HG03045 (cell line): ENCODE measurements around the gene FTO.

Source experiments
- ATAC-seq: cut with Tn5 transposase; IDR thresholded peaks from one replicate; pipeline ENCODE4 v1.9.1; 2021; ENCODE audit warnings: mild to moderate bottlenecking, moderate library complexity; ENCODE audit not compliant: unreplicated experiment

The FTO gene

GRCh38 chr16:54040480-54040879 is 336.5 kb downstream of the FTO start:
- ATAC-seq, result no peak

- ATAC-seq, result no peak
Measured at GRCh38 chr16:54040975-54041374, 337.0 kb downstream of the FTO start.

- ATAC-seq, result no peak
Measured at GRCh38 chr16:54048586-54049495, 344.9 kb downstream of the FTO start.

GRCh38 chr16:54049591-54050458 is 345.9 kb downstream of the FTO start:
- no peak for ATAC-seq

- ATAC-seq, result no peak
Measured at GRCh38 chr16:54050459-54051210, 346.7 kb downstream of the FTO start.

DNA sequence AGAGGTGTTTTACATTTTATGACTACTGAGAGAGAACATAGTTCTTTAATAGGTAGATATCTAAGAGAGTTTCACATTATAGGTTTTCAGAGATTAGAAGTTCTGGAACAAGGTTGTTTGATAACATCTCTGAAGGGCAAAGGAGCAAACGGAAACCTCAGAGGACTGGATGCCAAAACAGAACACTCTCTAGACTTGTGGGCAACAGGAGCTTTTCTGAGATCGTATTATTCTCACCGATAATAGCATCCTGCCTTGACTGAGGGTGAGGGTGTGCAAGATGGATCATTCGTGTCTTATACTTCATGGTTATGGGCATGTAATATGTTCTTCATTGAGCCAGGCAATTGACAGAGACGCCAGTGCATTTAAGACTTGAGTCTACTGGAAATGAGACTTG is 347.9 kb downstream of the FTO start:
- no peak for ATAC-seq

DNA sequence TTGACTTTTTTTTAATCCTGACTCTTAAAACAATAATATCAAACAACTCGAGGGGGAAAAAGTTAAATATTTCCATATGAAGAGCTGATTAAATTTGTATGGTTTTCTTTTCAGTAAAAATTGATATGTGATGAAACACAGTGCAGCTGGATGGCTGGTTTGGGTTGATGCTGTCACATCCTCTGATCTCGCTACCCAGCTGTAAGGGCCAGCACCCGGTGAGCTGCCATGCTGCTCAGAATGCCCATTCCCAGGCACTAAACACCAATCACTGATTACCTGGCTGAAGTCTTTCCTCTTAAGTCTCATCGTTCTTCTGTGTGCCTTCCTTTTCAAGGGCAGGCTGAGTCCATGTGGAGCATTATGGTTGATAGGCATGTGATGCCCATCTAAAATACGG is 348.3 kb downstream of the FTO start:
- no peak for ATAC-seq

GRCh38 chr16:54053891-54054820 is 350.2 kb downstream of the FTO start:
- ATAC-seq, result no peak

- ATAC-seq, result no peak
Measured at GRCh38 chr16:54055191-54055590, 351.2 kb downstream of the FTO start.

DNA sequence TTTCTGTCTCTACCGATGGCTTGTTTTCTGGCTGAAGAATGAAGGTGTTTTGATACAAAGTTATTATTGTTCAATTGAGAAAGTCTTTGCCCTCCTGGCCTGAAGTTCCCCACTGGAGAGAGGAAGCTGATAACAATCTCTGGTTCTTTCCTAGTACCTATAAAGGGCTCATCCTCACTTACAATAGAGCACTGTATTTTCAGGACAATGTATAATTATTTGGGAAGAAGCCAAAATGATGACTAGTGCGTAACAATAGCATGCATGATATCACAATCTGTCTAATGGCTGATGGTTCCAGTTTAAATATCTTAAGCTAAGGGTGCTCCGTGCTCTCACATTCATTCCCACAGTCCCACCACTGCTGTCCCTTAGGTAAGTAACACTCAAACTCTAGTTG is 351.9 kb downstream of the FTO start:
- no peak for ATAC-seq

- ATAC-seq, result no peak
Measured at GRCh38 chr16:54056921-54057320, 353.0 kb downstream of the FTO start.

DNA sequence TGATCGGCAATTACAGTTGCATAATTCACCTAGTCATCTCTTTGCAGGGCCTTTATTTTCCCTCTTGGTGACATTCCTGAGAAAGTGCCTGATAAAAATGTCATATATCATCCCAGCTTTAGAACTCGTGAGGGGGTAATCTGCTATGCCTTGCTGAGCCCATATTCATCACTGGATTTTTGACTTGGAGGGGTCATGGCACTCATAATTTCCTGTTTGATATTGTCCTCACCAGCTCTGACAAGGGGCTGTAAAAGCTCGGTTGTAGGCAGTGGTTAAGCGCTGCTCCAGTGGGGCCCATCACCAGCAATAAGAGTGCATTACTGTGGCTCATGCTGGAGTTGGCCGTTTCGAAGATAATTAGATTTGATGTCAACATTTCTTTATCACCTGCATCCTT is 355.4 kb downstream of the FTO start:
- no peak for ATAC-seq

DNA sequence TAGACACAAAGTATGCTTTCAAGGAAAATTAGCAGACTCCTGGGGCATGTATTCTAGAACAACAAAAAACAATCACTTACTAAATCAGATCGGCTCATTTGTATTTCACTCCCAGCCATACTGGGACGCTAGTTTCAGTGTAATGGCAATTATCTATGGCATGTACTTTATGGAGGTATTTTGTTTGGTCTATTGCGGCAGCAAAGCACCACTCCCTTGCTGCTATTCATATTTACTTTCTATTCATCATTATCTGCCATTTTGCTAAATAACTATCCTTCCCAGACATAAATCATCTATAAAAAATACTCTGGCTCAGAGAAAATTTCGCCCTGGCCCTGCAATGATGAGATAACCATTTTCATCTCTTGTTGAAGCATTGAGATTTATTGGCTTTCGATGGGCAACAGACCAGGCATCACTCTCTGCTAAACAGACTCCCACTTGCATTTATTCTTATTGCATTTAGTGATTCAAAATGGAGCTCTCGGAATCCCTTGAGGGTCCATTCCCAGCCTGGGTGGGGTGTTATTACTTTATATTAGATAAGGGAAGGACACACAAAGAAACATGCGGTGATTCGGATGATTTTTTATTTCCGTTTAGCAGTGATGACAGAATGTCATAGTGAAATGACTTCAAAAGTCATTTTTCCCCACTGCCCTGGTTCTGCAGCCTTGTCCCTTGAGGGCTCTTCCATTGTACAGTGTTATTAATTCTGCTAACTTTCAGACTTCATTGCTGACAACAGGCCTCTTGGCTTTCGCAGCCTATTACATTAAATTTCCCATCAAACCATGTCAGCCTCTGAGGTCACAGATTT is 356.9 kb downstream of the FTO start:
- ATAC-seq, result no peak

DNA sequence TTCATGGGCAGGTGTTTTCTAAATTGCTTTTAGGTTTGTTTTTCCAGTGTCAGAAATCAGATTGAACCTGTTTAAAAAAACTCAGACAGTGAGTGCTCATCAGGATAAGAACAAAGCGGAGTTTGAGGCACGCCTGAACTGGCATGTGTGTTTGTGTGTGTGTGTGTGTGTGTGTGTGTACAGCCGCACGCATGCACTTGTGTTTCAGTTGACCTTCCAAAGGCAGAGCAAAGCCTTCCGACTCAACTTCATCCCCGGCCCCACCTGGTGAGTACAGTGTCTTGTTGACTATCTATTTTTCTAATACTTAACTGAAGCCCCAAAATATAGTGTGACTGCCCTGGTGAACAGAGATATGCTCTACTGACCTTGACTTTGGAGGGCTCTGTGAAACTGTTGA is 357.5 kb downstream of the FTO start:
- ATAC-seq, result no peak

GRCh38 chr16:54062361-54063278 is 358.7 kb downstream of the FTO start:
- ATAC-seq, result no peak

- ATAC-seq, result no peak
Measured at GRCh38 chr16:54063279-54063773, 359.4 kb downstream of the FTO start.

DNA sequence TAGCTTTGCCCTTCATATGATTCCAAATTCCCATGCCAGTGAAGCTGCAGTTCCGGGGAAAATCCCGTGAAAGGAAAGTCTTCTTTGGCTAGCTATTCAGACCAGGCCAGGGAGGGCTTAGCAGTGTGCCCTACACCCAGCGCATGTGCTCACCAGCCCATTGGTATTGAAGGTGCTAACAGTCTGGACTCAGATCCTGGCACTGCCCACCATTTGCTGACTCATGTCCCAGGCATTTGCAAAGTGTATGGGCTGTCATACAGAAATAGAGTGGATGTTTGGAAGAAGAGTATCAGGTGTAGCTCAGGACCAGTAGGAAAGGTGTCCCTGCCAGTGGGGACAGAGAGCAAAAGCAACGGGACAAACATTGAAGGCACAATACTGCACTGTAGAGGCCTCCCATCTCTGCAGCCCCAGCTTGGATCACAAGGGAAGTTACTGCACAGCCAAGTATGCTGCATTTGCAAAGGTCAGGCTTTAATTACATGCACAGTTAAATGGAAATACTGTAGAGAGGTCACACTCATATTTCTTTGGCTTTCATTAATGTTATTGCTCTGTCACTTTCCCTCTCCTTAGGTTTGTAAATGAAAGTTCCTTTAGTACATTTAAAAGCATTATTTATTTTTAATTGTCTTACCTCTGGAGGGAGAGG is 362.6 kb downstream of the FTO start:
- ATAC-seq, result no peak
